Measurements from ENCODE around the gene USE1. TPM values are rescaled to one million over a fixed set of nuclear protein-coding genes. Genes with fewer than 3 reads are reported as not detected.

Gene USE1
- total RNA-seq, 6 donors from 2014 or later = 21.6 to 49.3 (median 23.9) TPM

- DNase-seq (peak in 1 of 2 donors; percentile 79), ATAC-seq (ENCODE audit: low FRiP score in 2 of 2) (no peak)
- TF ChIP-seq POLR2A (IDR thresholded peaks at IDR 0.05) = no peak
- no peak for TF ChIP-seq EP300 (IDR thresholded peaks at IDR 0.05)
- TF ChIP-seq POLR2AphosphoS5 (IDR thresholded peaks at IDR 0.05) = no peak
- no peak for TF ChIP-seq CTCF (IDR thresholded peaks at IDR 0.05)
- H3K4me1 ChIP-seq = peaks cover 6 to 36% (median 22%) of the 10 kb centered on the region in 4 donors
- 58 to 73% methylated on average over 15 to 23 of the region's 23 CpGs for WGBS, 2 donors
- no peaks in the 10 kb centered on the region for H3K9me3 ChIP-seq
- H3K4me3 ChIP-seq = peak overlapping the region; percentile 26 to 53 (median 44)
- no peaks in the 10 kb centered on the region for H3K27me3 ChIP-seq
- peak overlapping the region; percentile 67 to 86 (median 74) for H3K27ac ChIP-seq
- peaks cover 0 to 9% (median 4%) of the 10 kb centered on the region in 4 donors for H3K36me3 ChIP-seq
Observed at GRCh38 chr19:17263712-17264640, 48.8 kb downstream of the USE1 start.

DNA sequence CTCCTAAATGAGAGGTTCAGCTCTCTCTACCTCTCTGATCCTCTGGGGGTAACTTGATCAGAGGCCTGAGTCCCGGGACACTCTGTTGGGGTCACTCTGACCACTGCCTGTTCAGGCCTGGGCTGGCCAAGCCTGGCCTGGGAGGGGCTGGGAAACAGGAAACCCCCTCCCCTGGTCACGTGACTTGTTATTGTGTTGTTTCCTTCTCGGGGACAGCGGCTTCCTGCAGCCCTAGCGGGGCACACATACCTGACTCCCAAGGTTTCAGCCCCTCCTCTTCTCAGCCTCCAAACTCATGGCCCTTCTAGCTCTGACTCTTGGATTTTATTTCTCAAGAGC is 49.5 kb downstream of the USE1 start, which contains the start of gene USHBP1:
Gene USHBP1 (minus strand): TSS at position 105 of the 339 bp plus-strand sequence. CDS start 446 bp downstream, outside the sequence.
- Histone ChIP-seq H3K36me3 (peaks cover 0 to 11% (median 6%) of the 10 kb centered on the region in 4 donors), H3K9me3 (no peaks in the 10 kb centered on the region), H3K4me1 (peaks cover 6 to 36% (median 22%) of the 10 kb centered on the region in 4 donors), H3K27ac (peak within 1 kb of the TSS; percentile 67 to 86 (median 74)), H3K4me3 (peak within 1 kb of the TSS; percentile 26 to 53 (median 44)), H3K27me3 (no peaks in the 10 kb centered on the region)
- TF ChIP-seq CTCF (IDR thresholded peaks at IDR 0.05) = no peak
- TF ChIP-seq POLR2A (IDR thresholded peaks at IDR 0.05) = peak in 2 of 4 donors; percentile 50 to 52
- TF ChIP-seq EP300 (IDR thresholded peaks at IDR 0.05) = peak in 2 of 4 donors; percentile 31 to 62
- TF ChIP-seq POLR2AphosphoS5 (IDR thresholded peaks at IDR 0.05) = peak in 1 of 2 donors; percentile 84
- ATAC-seq (ENCODE audit: low FRiP score in 2 of 2) (no peak), DNase-seq (peak in 1 of 2 donors; percentile 39)
- WGBS, 2 donors = 25 to 31% methylated on average over 5 of the region's 5 CpGs

GRCh38 chr19:17266026-17266425 is 50.9 kb downstream of the USE1 start:
- no peak for TF ChIP-seq EP300 (IDR thresholded peaks at IDR 0.05)
- no peak for TF ChIP-seq POLR2A (IDR thresholded peaks at IDR 0.05)
- TF ChIP-seq CTCF (IDR thresholded peaks at IDR 0.05) = no peak
- no peak for TF ChIP-seq POLR2AphosphoS5 (IDR thresholded peaks at IDR 0.05)
- Histone ChIP-seq H3K27me3 (no peaks in the 10 kb centered on the region), H3K9me3 (no peaks in the 10 kb centered on the region), H3K4me1 (peaks cover 6 to 32% (median 18%) of the 10 kb centered on the region in 4 donors), H3K4me3 (no peak overlapping the region), H3K36me3 (peaks cover 0 to 23% (median 17%) of the 10 kb centered on the region in 4 donors), H3K27ac (peak overlapping the region in 1 of 4 donors; percentile 86)
- no peak for DNase-seq
- ATAC-seq (ENCODE audit: low FRiP score in 2 of 2) = no peak
- 89 to 95% methylated on average over 7 of the region's 7 CpGs for WGBS, 2 donors

GRCh38 chr19:17266589-17266974 is 51.4 kb downstream of the USE1 start:
- no peaks in the 10 kb centered on the region for H3K27me3 ChIP-seq
- peak overlapping the region in 1 of 4 donors; percentile 61 for H3K4me3 ChIP-seq
- no peaks in the 10 kb centered on the region for H3K9me3 ChIP-seq
- no peak for DNase-seq
- ATAC-seq (ENCODE audit: low FRiP score in 2 of 2) = no peak
- TF ChIP-seq EP300 (IDR thresholded peaks at IDR 0.05) = no peak
- peaks cover 6 to 30% (median 17%) of the 10 kb centered on the region in 4 donors for H3K4me1 ChIP-seq
- H3K36me3 ChIP-seq = peaks cover 5 to 28% (median 22%) of the 10 kb centered on the region in 4 donors
- 58 to 78% methylated on average over 12 of the region's 12 CpGs for WGBS, 2 donors
- H3K27ac ChIP-seq = peak overlapping the region in 2 of 4 donors; percentile 48 to 86

Data from upper lobe of left lung (tissue), 6 donors.